Psoas muscle (tissue), 8 donors: ENCODE data around the gene NDST3. TPM values are rescaled to one million over a fixed set of nuclear protein-coding genes. Genes with fewer than 3 reads are reported as not detected.

Experiments
- ATAC-seq, 4 donors: fragments of 200-7000 bp; cut with Tn5 transposase; one replicate each; pipeline ENCODE4 v1.9.1; 2020; ENCODE audit warnings: moderate library complexity in 3 of 4, mild to moderate bottlenecking in 2 of 4
- DNase-seq, 2 donors: peaks; one replicate each; pipeline ENCODE4 v3.0.0-alpha.2; 2020
- H3K27ac ChIP-seq: fragments of 200-600 bp; one replicate; pipeline ENCODE4 v1.8.0; 2022
- H3K27me3 ChIP-seq, 3 donors: fragments of 200-600 bp in 1 of 3; one replicate each; pipeline versions ENCODE4 v1.6.1 to v1.8.0; 2013 to 2022; ENCODE audit warnings: low read length in 2 of 3, mild to moderate bottlenecking in 2 of 3, moderate library complexity in 1 of 3; ENCODE audit not compliant: insufficient read depth in 3 of 3
- H3K36me3 ChIP-seq, 2 donors: fragments of 200-600 bp in 1 of 2; one replicate each; pipeline versions ENCODE4 v1.6.1 to v1.8.0; 2013 to 2022; ENCODE audit warnings: low read depth in 1 of 2, mild to moderate bottlenecking in 1 of 2, moderate library complexity in 1 of 2; ENCODE audit not compliant: insufficient read depth in 1 of 2
- H3K4me1 ChIP-seq: fragments of 200-600 bp; one replicate; pipeline ENCODE4 v1.8.0; 2022
- H3K4me3 ChIP-seq: fragments of 200-600 bp; one replicate; pipeline ENCODE4 v1.8.0; 2022; ENCODE audit warnings: mild to moderate bottlenecking
- H3K9me3 ChIP-seq: fragments of 200-600 bp; one replicate; pipeline ENCODE4 v1.8.0; 2022
- CTCF ChIP-seq: fragments of 200-600 bp; IDR thresholded peaks from one replicate; pipeline ENCODE4 v1.8.0; 2022; ENCODE audit warnings: antibody characterized with exemption
- WGBS, 3 donors: extraction: QIAGEN DNeasy Blood & Tissue Kit; methylation state at CpG; one replicate each; pipeline versions ENCODE4 v1.1.6 to v1.1.7; 2013; 5-methylcytosine and 5-hydroxymethylcytosine counted together
- intact Hi-C, 2 donors: fragments of 100-400 bp; cut with DNase I; formaldehyde crosslinking; loops; one replicate each; pipeline versions ENCODE4 v1.11.0 to v1.14.2; 2022
- polyA plus RNA-seq, 3 donors: library from polyadenylated mRNA; stranded (reverse); fragments of 200-250 nt; gene quantifications; one replicate each; pipeline ENCODE4 v1.2.3, GENCODE V29; 2013
- total RNA-seq, 4 donors: library from RNA; stranded (reverse); fragmentation: NEBNext Ultra II Directional in 2 of 4; extraction: Animal tissue kit (Norgen Biotek cat#: 25700) in 2 of 4; gene quantifications; one replicate each; pipeline versions ENCODE4 v1.2.1 to v1.2.4, GENCODE V29; 2021 to 2023
- donor health status: healthy with polysubstance abuse.
- donor health status: DM: no; HTN: no; CAD: no; lungs with moderate emphysema.
- donor health status: Bipolar disorder and iron deficiency.
- donor health status: healthy.
- donor health status: DM: yes; HTN: yes; CAD: no.
- donor health status: DM: no; HTN: no; CAD: no.
- donor health status: DM: no; HTN: no; CAD: no.
- donor health status: DM: yes; HTN: yes; CAD: no.

The NDST3 gene
- total and polyA plus RNA-seq, 7 donors, result not detected

GRCh38 chr4:118268780-118269179, 234.5 kb downstream of the NDST3 start:
- Histone ChIP-seq H3K27ac (no peak overlapping the region), H3K4me1 (no peaks in the 10 kb centered on the region), H3K27me3 (peaks cover 2 to 29% (median 3%) of the 10 kb centered on the region in 3 donors), H3K4me3 (no peak overlapping the region), H3K36me3 (no peaks in the 10 kb centered on the region), H3K9me3 (no peaks in the 10 kb centered on the region)
- intact Hi-C loops, result no loop called here
- TF ChIP-seq CTCF, result no peak
- WGBS, 3 donors, result 73 to 85% (median 84%) methylated on average over 3 of the region's 3 CpGs
- ATAC-seq (no peak), DNase-seq (no peak)

- intact Hi-C loops, result no loop called here
Observed at GRCh38 chr4:118270492-118270891, 236.2 kb downstream of the NDST3 start.

GRCh38 chr4:118271788-118272187, 237.5 kb downstream of the NDST3 start:
- Histone ChIP-seq H3K27ac (no peak overlapping the region), H3K36me3 (no peaks in the 10 kb centered on the region), H3K27me3 (peaks cover 0 to 6% (median 2%) of the 10 kb centered on the region in 3 donors), H3K4me1 (no peaks in the 10 kb centered on the region), H3K4me3 (no peak overlapping the region), H3K9me3 (no peaks in the 10 kb centered on the region)
- WGBS, 3 donors, result 82 to 91% (median 87%) methylated on average over 2 of the region's 2 CpGs
- no peak for TF ChIP-seq CTCF
- DNase-seq, result no peak
- intact Hi-C loops, result no loop called here
- ATAC-seq, result no peak

More at GRCh38 chr4:118270492-118270891, 236.2 kb downstream of the NDST3 start:
- Histone ChIP-seq H3K27me3 (peaks cover 0 to 12% (median 2%) of the 10 kb centered on the region in 3 donors), H3K27ac (no peak overlapping the region), H3K9me3 (no peaks in the 10 kb centered on the region), H3K4me1 (no peaks in the 10 kb centered on the region), H3K4me3 (no peak overlapping the region), H3K36me3 (no peaks in the 10 kb centered on the region)
- peak; percentile 51 for TF ChIP-seq CTCF
- ATAC-seq, result no peak
- DNase-seq, result no peak
- WGBS, 3 donors, result 4 to 12% (median 7%) methylated on average over 2 of the region's 2 CpGs

- Histone ChIP-seq H3K4me3 (no peak overlapping the region), H3K27ac (no peak overlapping the region), H3K36me3 (no peaks in the 10 kb centered on the region), H3K9me3 (no peaks in the 10 kb centered on the region), H3K27me3 (peaks cover 0 to 6% (median 2%) of the 10 kb centered on the region in 3 donors), H3K4me1 (no peaks in the 10 kb centered on the region)
- TF ChIP-seq CTCF, result no peak
- ATAC-seq, result no peak
- DNase-seq, result no peak
- WGBS, 3 donors, result 88 to 93% (median 91%) methylated on average over 1 of the region's 1 CpG
- intact Hi-C loops, result no loop called here
Observed at GRCh38 chr4:118273642-118274041, 239.4 kb downstream of the NDST3 start.

- peaks cover 5 to 24% of the 10 kb centered on the region in 2 donors for H3K36me3 ChIP-seq
- intact Hi-C loops, result no loop called here
- WGBS, 3 donors, result 62 to 96% (median 85%) methylated on average over 2 of the region's 2 CpGs
Observed at GRCh38 chr4:118276580-118276979, 242.3 kb downstream of the NDST3 start.

More at GRCh38 chr4:118276580-118276979, 242.3 kb downstream of the NDST3 start:
- ATAC-seq, result no peak
- Histone ChIP-seq H3K4me3 (no peak overlapping the region), H3K27me3 (peaks cover 0 to 6% (median 2%) of the 10 kb centered on the region in 3 donors), H3K27ac (no peak overlapping the region), H3K4me1 (peaks cover 17% of the 10 kb centered on the region), H3K9me3 (no peaks in the 10 kb centered on the region)
- TF ChIP-seq CTCF, result no peak
- no peak for DNase-seq
